Breast epithelium (tissue), 4 donors: ENCODE measurements around the gene KLK7. TPM values are rescaled to one million over a fixed set of nuclear protein-coding genes. Genes with fewer than 3 reads are reported as not detected.
A peak's percentile ranks its signal among the peaks of the same experiment; 100 is the strongest.
"Not testable (repeated sequence)": the region's sequence is repeated elsewhere in the genome, so short reads cannot be mapped to it uniquely, and the experiment has no call there.

Source experiments
- DNase-seq, 2 donors: peaks; one replicate each; pipeline ENCODE4 v3.0.0-alpha.2; 2019; ENCODE audit warnings: low spot score in 2 of 2
- H3K27ac ChIP-seq, 2 donors: fragments of 200-600 bp; sonication (generic) in 1 of 2; one replicate each; pipeline ENCODE4 v1.5.1; 2016 to 2019; ENCODE audit warnings: mild to moderate bottlenecking in 1 of 2
- H3K27me3 ChIP-seq, 2 donors: fragments of 200-600 bp; sonication (generic) in 1 of 2; one replicate each; pipeline versions ENCODE4 v1.5.1 to v1.6.0; 2017 to 2019; ENCODE audit warnings: control low read depth in 1 of 2, mild to moderate bottlenecking in 1 of 2
- H3K36me3 ChIP-seq: fragments of 200-600 bp; one replicate; pipeline ENCODE4 v1.5.1; 2019
- H3K4me1 ChIP-seq, 2 donors: fragments of 200-600 bp; sonication (generic); one replicate each; pipeline ENCODE4 v1.5.1; 2016 to 2019; ENCODE audit warnings: control low read depth in 1 of 2
- H3K4me3 ChIP-seq, 3 donors: fragments of 200-600 bp; sonication (generic); 1 replicate in 2 of 3; 2 replicates in 1 of 3; pipeline ENCODE4 v1.5.1; 2016 to 2019; ENCODE audit warnings: mild to moderate bottlenecking in 3 of 3, moderate library complexity in 2 of 3
- H3K9me3 ChIP-seq, 2 donors: fragments of 200-600 bp; sonication (generic) in 1 of 2; one replicate each; pipeline ENCODE4 v1.5.1; 2016 to 2019; ENCODE audit warnings: control low read depth in 1 of 2
- CTCF ChIP-seq, 3 donors: fragments of 450-650 bp; IDR thresholded peaks; one replicate each; pipeline ENCODE4 v1.5.1; 2016 to 2017; ENCODE audit warnings: antibody characterized with exemption in 3 of 3, mild to moderate bottlenecking in 3 of 3, moderate library complexity in 3 of 3
- POLR2A ChIP-seq: fragments of 450-650 bp; IDR thresholded peaks from one replicate; pipeline ENCODE4 v1.6.1; 2016; ENCODE audit warnings: antibody characterized with exemption, mild to moderate bottlenecking, moderate library complexity
- POLR2AphosphoS5 ChIP-seq, 3 donors: sonication (generic); formaldehyde crosslinking; IDR thresholded peaks; one replicate each; pipeline ENCODE4 v1.6.1; 2017; ENCODE audit warnings: antibody characterized with exemption in 3 of 3
- intact Hi-C: fragments of 100-400 bp; cut with DNase I; formaldehyde crosslinking; loops from one replicate; pipeline ENCODE4 v1.15.1; 2023; ENCODE audit warnings: low total_unique reads
- total RNA-seq, 3 donors: library from RNA; depleted of rRNA; stranded (reverse); fragments of >200 nt; gene quantifications; one replicate each; pipeline ENCODE4 v1.1.0, GENCODE V29; 2016

Gene KLK7
- total RNA-seq, 3 donors from 2014 or later, result 7.5 to 103 TPM; not detected in 1

DNA sequence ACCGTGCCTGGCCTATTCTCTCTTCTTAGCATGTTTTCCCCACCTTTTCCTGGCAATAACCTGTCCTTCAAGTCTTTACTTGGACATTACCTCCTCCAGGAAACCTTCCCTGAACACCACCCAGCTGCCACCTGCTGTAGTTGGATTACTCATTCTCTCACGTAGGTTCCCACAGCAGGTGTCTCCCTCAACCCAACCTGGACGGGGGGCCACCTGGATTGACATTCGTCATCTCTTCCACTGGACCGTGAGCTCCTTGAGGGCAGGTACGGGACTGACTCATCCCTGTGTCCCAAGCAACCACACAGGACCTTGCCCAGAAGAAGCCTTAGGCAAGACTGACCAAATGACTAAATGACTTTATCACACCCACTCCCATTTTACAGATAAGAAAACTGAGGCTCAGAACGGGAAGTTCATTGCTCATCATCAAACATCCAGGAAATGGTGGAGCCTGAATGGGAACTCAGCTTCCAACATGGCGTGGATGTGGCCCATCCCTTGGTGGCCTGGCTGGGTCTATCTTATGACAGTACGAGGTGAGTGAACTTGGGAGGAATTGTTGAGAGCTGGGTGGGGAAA lies 10.8 kb downstream of the KLK7 start:
- H3K9me3 ChIP-seq, result no peaks in the 10 kb centered on the region
- DNase-seq, result no peak
- no peak overlapping the region for H3K4me3 ChIP-seq
- no peak overlapping the region for H3K27ac ChIP-seq
- no peaks in the 10 kb centered on the region for H3K36me3 ChIP-seq
- peaks cover 0 to 3% of the 10 kb centered on the region in 2 donors for H3K4me1 ChIP-seq
- intact Hi-C loops, result loop anchor here (5.0 kb wide), 1 partner anchor 764 kb away; no protein-coding TSS in a partner anchor
- TF ChIP-seq CTCF (IDR thresholded peaks at IDR 0.05) (no peak), POLR2A (no peak), POLR2AphosphoS5 (IDR thresholded peaks at IDR 0.05) (no peak)
- H3K27me3 ChIP-seq, result no peaks in the 10 kb centered on the region

- not testable (repeated sequence) for DNase-seq, H3K27me3 ChIP-seq, H3K9me3 ChIP-seq, H3K4me1 ChIP-seq, H3K36me3 ChIP-seq
- Histone ChIP-seq H3K27ac (peak overlapping the region; percentile 86 to 87), H3K4me3 (peak overlapping the region in 2 of 3 donors; percentile 12 to 40)
- intact Hi-C loops, result loop anchor here (5.0 kb wide), 1 partner anchor 767 kb away; no protein-coding TSS in a partner anchor
These were observed 13.9 kb downstream of the KLK7 start for GRCh38 chr19:50969810-50970209.

- intact Hi-C loops, result no loop called here
- TF ChIP-seq POLR2AphosphoS5 (IDR thresholded peaks at IDR 0.05) (peak in 2 of 3 donors; percentile 14 to 46), CTCF (IDR thresholded peaks at IDR 0.05) (no peak)
- Histone ChIP-seq H3K27ac (peak within 1 kb of the TSS; percentile 86 to 87), H3K4me3 (peak within 1 kb of the TSS in 2 of 3 donors; percentile 18 to 40), H3K36me3 (no peaks in the 10 kb centered on the region), H3K4me1 (peaks cover 0 to 3% of the 10 kb centered on the region in 2 donors), H3K27me3 (no peaks in the 10 kb centered on the region), H3K9me3 (no peaks in the 10 kb centered on the region)
- peak; percentile 63 to 88 for DNase-seq
These were observed 14.3 kb downstream of the KLK7 start, which contains the start of gene KLK6 for GRCh38 chr19:50969413-50969760. Gene KLK6, minus strand, starts transcription at chr19:50969591. Its CDS starts 1,487 bp downstream, at chr19:50968104.

GRCh38 chr19:50968716-50969412 lies 14.9 kb downstream of the KLK7 start:
- no peaks in the 10 kb centered on the region for H3K27me3 ChIP-seq
- peaks cover 0 to 3% of the 10 kb centered on the region in 2 donors for H3K4me1 ChIP-seq
- no peak for DNase-seq
- peak overlapping the region; percentile 86 to 87 for H3K27ac ChIP-seq
- no peaks in the 10 kb centered on the region for H3K9me3 ChIP-seq
- TF ChIP-seq POLR2AphosphoS5 (IDR thresholded peaks at IDR 0.05) (no peak), POLR2A (no peak), CTCF (IDR thresholded peaks at IDR 0.05) (no peak)
- peak overlapping the region in 2 of 3 donors; percentile 18 to 40 for H3K4me3 ChIP-seq
- intact Hi-C loops, result no loop called here
- H3K36me3 ChIP-seq, result no peaks in the 10 kb centered on the region

DNA sequence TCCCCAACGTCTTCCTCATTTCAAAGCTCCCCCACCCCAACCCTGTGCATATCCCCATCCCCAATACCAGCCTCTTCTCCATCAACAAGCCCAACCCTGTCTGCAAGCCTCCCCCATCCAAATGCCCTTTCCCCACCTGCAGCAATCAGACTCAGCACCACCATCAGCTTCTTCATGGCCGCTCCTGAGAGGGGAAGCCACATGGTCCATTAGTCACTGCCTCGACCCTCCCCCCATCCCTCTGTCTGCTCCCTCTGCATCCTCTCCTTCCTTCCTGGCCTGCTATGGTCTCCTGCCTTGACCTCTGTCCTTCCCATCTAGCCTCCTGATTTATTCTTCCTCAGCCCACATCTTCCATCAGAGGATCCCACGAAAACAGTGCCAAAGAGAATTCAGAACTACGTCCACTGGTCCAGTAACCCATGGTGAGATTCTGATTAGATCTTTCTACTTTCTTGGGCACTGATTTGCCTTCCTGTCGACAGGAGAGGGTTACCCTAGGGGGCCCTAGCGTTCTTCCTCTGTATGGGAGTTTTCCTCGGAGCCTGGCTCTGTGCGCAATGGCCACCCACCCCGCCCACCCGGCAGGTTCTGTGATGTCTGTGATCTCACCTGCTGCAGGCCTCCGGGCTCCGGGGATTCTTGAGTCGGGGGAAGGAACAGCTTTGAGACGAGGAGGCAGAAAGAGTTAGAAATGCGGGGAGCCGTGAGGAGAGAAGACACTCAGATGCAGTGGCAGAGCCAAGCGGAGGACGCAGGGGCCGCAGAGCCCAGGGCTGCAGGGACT lies 15.6 kb downstream of the KLK7 start:
- DNase-seq, result no peak
- H3K27ac ChIP-seq, result peak overlapping the region; percentile 86 to 87
- H3K4me1 ChIP-seq, result peaks cover 0 to 3% of the 10 kb centered on the region in 2 donors
- no peak for TF ChIP-seq POLR2A
- TF ChIP-seq POLR2AphosphoS5 (IDR thresholded peaks at IDR 0.05), result no peak
- TF ChIP-seq CTCF (IDR thresholded peaks at IDR 0.05), result no peak
- no peaks in the 10 kb centered on the region for H3K27me3 ChIP-seq
- intact Hi-C loops, result no loop called here
- peak overlapping the region in 2 of 3 donors; percentile 18 to 25 for H3K4me3 ChIP-seq
- no peaks in the 10 kb centered on the region for H3K9me3 ChIP-seq
- no peaks in the 10 kb centered on the region for H3K36me3 ChIP-seq
